Activated gamma-delta T cell (primary cell): ENCODE data around the gene FERMT3.
"Not testable (repeated sequence)": the region's sequence is repeated elsewhere in the genome, so short reads cannot be mapped to it uniquely, and the experiment has no call there.

ENCODE experiments used
- DNase-seq: peaks from one replicate; lab custom pipeline; 2025; lab: John Stamatoyannopoulos, UW

Gene FERMT3

GRCh38 chr11:64235437-64236161 lies 29.1 kb downstream of the FERMT3 start:
- DNase-seq: no peak

- DNase-seq: no peak
Measured at GRCh38 chr11:64237484-64237951, 31.0 kb downstream of the FERMT3 start.

GRCh38 chr11:64238076-64238475 lies 31.6 kb downstream of the FERMT3 start:
- no peak for DNase-seq

GRCh38 chr11:64238999-64239398 lies 32.5 kb downstream of the FERMT3 start:
- DNase-seq: no peak

GRCh38 chr11:64239662-64240434 lies 33.3 kb downstream of the FERMT3 start:
- DNase-seq: no peak

GRCh38 chr11:64240435-64241240 lies 34.1 kb downstream of the FERMT3 start, which contains the start of gene FKBP2:
FKBP2 (plus strand) TSS chr11:64241095; CDS start chr11:64242388, 1,293 bp downstream.
- peak; percentile 99 for DNase-seq

- DNase-seq: peak; percentile 99
Measured at GRCh38 chr11:64241241-64241490, 34.6 kb downstream of the FERMT3 start.

DNA sequence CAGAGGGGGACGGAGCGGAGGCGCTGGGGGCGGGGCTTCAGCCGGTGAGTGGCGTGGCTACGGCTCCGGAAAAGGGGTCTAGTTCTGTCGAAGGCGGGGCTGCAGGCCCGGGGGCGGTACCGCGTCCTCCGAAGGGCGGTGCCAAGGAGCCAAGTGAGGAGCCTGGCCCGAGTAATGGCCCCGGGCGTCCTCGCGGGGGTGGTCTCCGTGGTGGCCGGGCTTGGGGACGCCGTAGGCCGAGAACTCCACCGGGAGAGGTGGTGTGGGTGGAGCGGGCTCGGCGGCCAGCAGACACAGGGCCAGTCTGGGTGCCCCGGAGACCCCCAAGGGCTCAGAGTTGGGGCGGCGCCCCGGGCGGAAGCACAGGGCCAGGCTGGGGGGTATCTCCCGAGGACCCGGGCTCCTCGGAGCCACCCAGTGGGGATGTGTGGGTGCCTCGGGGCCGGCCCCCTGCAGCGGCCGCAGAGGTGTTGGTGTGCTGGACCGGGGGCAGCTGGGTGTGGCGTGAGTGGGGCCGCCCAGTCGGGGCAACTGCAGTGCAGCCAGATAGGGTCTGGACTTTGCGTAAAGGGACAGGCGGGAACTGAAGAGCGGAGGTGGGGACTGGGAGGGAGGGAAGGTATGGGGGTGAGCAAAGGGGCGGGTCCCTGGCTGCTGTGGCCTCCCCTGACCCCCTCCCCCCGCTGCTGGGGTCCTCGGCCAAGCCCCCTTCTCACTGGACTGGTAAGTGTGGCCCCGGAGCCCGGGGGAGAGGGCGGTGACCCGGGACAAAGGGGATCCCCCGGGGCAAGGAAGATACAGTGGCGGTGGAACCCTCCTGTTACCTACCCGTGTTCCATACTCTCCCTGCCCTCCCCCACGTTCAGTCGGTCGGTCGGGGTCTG lies 35.2 kb downstream of the FERMT3 start:
- no peak for DNase-seq

DNA sequence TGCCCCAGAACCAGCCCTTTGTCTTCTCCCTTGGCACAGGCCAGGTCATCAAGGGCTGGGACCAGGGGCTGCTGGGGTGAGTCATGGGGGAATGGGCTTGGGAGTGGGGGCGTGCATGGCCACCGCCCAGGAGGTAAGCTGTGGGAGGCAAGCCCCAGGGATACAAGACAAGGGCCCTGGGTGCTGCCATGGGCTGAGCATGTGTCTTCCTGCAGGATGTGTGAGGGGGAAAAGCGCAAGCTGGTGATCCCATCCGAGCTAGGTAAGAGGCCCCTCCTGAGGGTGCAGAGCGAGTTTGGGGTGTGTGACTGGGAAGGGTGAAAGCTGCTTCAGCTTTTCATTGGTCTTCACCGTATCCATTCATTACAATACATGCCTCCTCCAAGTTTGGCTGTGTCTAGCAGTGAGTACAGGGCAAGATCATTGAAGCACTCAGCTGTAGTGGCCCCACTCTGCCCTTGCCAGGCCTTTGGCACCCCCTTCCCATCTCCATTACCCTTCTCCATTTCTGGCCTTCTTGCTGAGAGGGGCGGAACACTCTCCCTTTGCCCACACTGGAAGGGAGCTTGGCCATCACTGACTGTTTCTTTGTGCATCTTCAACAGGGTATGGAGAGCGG lies 36.8 kb downstream of the FERMT3 start:
- DNase-seq: no peak

DNA sequence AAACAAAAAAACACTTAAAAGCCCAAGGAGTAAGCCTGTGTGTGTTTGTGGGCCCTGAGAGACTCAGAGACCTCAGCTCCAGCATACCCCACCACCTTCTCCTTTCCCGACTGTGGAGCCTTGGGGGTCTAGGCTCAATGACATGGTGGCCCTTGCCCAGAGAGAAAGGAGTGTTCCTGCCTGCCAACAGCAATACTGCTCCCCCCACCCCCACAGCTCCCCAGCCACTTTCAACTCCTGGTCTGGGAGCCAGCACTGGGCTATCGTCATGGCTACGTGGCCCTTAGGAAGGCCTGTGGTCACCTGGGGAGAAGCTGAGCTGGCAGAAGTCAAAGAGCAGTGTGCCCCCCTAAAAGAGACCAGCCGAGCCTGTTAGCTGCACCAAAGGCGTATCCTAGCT lies 37.6 kb downstream of the FERMT3 start:
- no peak for DNase-seq

DNA sequence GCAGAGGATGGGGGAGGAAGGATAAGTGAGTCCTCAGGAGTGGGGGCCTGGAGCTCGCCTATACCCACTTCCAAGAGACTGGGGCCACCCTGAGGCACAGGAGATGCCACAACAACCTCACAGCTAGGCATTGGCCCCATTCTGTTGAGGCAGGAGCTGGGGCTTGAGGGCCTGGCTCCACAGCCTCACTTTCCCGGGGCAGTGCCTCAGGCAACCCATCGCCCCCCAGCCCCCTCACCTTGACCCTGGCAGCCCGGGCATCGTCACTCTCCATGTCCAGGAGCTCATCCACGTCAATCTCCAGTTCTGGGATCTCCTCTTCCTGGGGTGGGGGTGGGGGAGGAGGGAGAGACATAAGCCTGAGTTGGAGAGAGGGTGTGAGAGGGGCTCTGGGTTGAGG lies 38.4 kb downstream of the FERMT3 start:
- DNase-seq: no peak

GRCh38 chr11:64245401-64245796 lies 38.9 kb downstream of the FERMT3 start:
- peak; percentile 51 for DNase-seq

DNA sequence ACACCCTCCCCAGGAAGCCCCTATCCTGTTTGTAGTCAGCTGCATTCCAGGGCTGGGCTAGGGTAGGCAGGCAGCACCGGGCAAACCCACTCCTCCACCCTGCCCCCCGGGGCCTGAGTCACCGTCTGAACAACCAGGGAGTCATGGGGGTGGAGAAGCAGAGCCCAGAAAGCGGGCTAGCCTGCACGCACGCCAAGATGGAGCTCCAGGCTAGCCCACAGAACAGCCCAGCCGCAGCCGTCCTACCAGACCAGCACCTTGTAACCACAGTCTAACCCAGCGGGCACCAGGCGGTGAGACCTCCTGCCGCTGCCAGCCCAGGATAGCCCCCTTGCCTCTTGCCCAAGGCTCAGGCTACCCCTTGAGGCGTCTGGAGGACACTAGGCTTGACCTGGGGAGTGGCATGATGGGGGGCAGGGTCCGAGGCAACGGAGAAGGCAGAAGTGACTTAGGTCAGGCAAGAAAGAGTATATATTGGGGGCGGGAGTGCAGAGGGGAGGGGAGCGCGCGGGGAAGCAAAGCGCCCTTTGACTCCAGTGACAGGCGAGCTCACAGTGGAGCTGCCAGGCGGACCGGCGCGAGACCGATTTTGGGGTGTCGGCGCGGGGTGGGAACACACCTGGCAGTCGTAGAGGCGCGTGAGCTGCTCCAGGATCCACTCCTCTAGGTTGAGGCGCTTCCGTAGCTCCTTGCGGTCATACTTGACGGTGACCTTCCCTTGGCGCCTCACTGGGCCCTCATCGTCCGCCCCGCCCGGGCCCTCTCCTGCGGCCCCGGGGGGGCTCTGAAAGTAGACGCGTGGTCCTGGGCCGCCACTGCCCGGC lies 39.5 kb downstream of the FERMT3 start:
- DNase-seq: peak; percentile 48

- DNase-seq: not testable (repeated sequence)
Measured at GRCh38 chr11:64246621-64246870, 40.0 kb downstream of the FERMT3 start.

GRCh38 chr11:64246871-64247728 lies 40.6 kb downstream of the FERMT3 start, which contains the start of gene PPP1R14B:
PPP1R14B (minus strand) TSS chr11:64246943; CDS start chr11:64246673, 270 bp downstream.
- DNase-seq: peak; percentile 57

DNA sequence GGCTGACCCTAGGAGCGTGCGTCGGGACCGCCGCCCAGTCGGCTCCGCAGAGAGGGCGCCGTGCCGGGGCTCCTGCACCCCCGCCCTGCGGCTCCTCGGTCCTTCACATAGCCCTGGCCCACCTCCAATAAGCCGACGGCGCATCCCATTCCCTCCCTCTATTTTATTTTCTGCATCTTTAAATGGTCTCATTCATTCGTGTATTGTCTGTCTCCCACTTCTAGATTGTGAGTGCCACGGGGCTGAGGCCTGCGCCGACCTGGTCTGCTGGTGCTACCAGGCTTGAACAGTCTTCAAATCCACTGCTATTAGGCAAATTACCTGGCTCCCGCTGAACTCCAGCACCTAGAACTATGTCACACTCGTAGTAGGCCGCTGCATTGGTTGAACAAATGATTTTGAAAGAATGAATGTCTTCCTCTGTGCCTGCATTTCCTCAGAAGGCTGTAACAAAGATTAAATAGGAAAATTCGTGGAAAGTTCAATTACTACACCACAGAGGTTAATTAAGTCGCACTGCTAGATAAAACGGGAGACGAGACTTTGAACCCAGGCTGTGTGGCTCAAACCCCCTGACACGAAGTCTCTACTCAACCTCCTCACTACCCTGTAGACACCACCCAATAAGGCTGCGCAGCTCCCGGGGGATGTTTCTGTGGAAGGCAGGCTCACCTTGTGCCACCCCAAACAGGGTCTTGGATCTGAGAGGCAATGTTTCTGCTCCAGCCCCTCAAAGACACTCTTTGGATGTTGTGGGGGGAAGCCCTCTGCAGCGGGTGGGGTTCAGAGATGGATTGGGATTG lies 41.4 kb downstream of the FERMT3 start:
- DNase-seq: no peak

DNA sequence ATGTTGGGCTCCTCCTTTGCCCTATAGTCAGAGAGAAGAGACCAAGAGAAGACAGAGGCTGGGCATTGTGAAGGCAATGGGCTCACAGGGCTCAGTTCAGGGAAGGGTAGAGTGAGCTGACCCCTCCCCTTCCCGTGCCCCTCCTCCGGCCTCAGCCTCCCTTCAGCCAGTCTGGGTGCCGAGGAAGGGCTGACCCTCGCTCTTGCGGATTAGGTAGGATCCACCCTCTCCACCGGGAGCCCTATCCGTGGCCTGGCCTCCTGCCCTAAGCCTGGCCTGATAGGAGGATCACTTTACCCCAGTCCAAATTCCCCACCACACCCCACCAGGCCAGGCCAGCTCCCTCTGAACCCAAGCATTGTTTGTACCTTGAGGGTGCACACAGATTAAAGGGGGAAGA lies 42.1 kb downstream of the FERMT3 start:
- no peak for DNase-seq

DNA sequence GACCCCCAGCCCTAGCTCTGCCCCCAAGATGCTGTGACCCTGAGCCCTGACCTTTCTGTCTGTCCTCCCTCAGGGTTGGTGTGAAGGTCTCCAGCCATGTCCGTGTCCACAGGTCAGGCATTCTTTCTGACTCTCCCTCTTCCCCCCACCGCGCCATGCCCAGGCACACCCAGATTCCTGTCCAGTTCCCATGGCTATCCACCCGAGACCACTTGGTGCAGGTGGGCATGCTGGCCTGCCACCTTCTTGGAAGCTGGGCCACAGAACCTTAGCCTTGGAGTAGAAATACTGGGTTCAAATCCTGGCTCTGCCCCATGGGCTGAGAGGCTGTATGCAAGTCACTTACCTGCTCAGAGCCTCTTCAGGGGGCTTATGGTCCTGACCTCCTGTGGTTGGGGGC lies 42.5 kb downstream of the FERMT3 start:
- no peak for DNase-seq
